ENCODE measurements around the gene MFAP3L.
"Not testable (repeated sequence)": the region's sequence is repeated elsewhere in the genome, so short reads cannot be mapped to it uniquely, and the experiment has no call there.

MFAP3L gene

DNA sequence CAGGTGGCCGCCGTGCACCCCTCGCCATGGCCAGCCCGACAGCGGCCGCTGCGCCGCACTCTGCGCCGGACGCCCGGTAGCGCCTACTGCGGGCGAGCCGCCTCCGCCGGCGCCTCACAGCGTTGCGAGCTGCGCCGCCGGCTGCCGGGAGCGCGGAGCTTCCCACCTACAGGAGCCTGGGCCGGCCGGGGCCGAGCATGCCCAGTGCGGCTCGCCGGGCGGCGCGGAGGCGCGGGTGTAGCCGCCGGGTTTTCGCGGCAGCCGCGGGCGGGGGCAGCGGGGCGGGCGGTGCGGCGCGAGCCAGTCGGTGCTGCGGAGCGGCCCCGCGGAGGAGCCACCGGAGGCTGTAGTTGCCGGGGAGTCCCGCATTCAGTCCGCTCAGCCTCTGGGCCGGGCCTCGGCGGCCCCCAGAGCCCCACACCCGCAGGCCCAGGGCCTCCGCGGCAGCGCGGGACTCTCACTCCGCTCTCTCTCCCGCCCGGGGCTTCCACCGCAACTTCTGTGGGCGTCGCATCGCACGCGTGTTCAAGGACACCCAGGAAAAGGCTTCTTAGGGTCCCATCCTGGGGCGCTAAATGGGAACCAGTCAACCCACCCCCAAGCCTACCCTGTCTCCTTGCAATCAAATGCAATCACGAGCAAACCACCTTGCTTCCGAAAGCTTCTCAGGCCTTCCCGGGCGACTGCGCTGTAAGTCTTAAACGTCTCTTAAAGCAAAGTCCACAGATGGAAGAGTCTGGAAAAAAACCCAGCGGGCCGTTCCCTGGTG lies at the start of gene MFAP3L:
MFAP3L (minus strand) TSS at position 143 of the 769 bp plus-strand sequence. CDS start 20,518 bp downstream, outside the sequence.
- peak; percentile 81 for DNase-seq

DNA sequence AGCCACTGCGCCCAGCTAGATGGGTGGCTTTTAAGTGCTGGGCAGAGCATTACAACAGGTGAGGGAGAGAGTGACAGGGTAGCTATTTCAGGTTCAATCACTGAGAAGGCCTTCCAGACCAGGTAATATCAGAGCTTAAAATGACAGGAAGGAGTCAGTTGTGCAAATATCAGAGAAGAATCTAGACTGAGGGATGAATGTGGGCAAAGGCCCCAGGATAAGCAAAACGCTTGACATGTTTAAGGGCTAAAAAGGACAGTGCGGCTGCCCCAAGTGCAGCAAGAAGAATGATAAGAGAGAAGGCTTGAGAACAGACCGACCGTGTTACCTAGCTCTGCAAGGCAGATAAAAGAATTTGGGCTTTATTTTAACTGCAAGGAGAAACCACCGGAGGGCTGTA lies 45.0 kb upstream of the MFAP3L start:
- no peak for DNase-seq

DNA sequence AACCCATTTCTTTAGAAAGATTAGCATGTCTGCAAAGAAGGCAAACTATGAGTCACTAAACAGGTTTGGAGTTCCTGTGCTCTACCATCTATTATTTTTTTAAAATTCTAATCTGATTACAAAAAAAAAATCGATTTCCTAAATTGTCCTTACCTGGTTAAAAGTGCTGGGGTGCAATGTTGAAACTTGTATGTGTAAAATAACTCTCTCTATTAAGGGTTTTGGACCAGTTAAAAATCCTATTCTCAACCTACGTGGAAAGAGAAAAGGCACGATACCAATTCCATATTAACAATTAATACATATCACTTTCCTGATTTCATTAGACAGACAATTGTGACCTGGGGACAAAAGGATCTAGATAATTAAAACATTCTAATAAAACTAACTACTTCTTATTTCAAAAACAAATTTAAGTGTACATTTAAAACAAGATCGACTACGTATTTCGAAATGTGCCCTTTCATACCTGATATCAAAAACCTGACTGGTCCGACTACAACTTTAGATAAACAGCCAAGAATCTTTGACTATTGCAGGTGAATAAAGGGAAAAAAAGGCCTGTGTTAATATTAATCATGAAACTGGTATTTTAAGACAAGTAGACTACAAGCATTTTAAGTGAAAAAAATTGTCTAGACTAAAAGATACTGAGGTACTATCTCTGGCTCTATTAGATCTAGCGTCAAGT lies 42.4 kb upstream of the MFAP3L start:
- no peak for DNase-seq

DNA sequence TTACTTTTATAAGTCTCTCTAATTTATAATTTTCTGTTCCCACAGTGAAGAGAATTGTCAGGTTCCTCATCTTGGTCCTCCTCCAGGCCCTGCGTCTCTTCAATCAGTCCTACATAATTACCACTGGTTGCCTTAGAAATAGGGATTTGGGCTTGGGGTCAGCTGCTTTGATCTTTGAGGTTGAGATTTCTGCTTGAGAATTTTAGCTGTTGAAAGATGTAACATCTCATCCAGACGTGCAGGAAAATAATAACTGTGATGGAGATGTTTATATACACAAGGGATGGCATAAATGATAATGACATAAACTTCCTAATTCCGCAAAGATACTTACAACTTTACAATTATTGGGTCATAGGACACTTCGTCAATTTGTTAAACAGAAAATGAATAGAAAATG lies 33.2 kb upstream of the MFAP3L start:
- DNase-seq: no peak

DNA sequence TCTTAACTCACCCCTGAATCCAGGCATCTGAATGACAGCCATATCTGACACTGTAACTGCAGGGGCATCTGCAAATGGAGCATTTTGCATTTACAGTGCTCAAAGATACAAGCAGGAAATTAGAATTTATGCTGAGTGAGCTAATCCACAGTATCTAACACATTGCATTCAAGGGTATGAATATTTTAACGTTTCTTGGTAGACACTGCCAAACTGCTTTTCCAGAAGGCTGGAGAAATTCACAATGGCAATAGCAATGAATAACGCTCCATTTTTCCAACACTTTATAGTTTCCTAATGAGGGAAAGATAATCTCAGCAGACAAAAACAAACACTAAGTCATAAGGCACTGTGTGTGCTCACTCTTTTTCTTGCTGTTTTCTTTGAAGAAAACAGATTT lies 32.6 kb upstream of the MFAP3L start:
- no peak for DNase-seq

DNA sequence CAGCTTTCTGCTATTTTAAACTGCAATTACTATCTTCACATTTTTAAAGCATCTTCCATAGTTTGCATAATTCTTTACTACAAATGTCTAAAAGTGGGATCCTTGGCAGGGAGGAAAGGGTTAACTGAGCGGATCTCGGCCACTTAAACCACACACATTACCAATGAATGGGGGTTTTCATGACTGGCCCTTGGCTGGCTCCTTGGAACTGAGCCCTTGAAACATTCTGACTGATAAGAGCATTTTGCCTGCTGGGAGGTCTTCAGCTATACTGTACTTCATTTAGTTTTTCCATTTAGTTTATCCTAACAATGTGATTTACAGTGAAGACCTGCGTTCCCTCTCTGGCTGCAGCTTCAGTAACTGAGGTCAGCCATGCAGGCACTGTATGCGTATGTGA lies 31.7 kb upstream of the MFAP3L start:
- no peak for DNase-seq

DNA sequence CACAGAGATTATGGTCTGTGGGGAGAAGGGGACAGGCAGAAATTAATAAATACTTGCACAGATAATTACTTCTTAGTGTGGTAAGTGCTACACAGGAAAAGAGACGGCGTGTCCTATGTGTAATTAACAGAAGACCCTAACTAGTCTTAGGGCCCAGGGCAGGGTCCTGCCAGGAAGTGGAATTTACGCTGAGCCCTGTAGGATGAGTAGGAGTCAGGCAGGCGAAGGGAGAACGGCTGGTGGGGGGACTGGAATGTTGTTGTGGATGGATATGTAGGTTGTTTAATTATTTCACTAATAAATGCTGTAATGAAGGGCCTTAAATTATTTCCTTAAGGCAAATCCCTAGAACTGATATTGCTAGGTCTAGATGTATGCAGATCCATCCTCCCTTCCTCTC lies 26.7 kb upstream of the MFAP3L start:
- no peak for DNase-seq

DNA sequence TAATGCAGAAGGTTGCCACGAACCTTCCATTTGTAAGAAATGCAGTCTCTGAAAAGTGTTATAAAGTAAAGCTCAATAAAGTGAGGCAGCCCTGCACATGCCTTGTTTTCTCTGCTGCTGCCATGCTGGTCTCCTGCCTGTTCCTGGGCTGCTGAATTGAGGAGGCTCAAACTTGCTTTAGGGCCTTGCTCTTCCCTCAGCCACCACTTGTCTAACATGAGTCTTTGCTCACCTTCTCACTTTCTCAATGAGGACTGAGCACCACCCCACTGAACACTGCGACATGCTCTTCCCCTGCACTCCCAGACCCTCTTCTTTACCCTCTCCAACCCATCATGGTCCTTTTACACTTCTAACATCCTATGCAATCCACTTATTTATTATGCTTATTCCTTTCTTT lies 25.2 kb upstream of the MFAP3L start:
- no peak for DNase-seq

DNA sequence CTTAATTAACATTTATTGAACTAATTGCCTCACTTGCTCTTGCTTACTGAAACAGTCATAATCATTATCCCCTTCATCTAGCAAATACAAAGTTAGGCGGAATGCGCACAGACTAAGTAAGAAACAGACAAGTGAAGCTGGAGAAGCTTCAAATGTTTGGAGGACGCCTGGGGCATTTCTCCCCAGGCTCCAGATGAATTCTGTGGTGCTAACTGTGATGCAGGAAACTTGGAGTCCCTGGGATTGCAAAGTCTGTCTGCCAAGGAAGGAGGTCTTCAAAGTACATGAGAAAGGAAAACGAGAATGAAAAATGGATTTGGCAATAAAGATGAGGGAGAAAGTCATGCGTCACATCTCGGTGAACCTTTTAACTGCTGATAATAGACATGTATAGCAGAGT lies 23.6 kb upstream of the MFAP3L start:
- no peak for DNase-seq

DNA sequence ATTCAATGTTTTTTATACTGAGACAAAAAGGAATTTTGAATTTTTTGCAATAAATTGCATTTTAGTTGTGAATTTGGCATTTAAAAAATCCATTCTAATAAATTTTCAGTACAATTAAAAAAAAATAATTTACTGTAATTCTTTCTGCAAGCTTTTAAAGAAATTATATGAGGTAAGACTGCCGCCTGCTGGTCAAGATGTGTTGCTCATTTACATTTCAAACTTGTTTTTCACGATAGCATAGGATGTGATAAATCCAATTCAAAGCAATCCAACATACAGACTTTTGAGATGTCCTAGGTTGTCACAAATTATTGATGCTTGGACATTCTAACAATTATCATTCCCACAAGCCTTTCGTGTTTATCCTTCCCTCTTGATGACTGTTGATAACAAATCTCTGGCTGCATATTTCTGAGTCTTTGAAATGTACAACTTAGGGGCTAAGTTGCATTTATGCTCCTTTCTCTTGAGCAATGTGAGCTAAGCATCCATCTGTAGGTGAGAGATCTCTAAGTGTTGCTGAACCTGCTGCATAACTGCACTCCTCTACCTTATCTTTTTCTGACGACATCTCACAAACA lies 21.7 kb upstream of the MFAP3L start:
- DNase-seq: no peak

DNA sequence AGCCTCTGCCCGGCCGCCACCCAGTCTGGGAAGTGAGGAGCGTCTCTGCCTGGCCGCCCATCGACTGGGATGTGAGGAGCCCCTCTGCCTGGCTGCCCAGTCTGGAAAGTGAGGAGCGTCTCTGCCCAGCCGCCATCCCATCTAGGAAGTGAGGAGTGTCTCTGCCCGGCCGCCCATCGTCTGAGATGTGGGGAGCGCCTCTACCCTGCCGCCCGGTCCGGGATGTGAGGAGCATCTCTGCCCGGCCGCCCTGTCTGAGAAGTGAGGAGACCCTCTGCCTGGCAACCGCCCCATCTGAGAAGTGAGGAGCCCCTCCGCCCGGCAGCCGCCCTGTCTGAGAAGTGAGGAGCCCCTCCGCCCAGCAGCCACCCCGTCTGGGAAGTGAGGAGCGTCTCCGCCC lies 20.0 kb upstream of the MFAP3L start:
- DNase-seq: not testable (repeated sequence)

DNA sequence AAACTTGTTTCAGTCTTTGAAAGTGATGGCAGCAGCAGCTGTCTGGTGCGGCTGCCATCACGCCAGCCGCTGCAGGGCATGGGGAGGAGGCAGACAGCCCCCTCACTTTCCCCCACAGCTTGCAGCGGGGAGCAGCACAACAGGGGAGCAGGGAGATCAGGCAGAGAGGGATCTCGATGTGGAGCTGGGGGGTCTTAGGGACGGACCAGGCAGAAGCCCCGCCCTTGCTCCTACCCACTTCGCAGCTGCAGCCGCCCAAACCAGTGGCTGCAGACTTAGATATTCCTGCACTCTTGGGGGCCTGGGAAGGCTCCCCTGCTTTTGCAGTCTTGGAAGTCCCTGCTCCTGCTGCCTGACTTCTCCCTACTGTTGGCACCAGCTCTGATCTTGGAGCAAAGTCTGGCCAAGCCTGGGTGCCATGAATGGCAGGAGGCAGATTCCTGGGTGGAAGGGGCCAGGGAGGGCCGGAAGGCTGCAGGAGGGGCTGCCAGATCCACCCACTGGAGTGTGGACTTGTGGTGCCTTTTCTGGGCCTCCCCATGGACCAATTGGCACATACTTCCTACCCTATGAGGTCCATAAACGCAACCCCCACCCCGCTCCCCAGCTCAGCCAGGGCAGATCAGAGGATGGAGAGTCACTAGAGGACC lies 14.0 kb upstream of the MFAP3L start:
- no peak for DNase-seq

DNA sequence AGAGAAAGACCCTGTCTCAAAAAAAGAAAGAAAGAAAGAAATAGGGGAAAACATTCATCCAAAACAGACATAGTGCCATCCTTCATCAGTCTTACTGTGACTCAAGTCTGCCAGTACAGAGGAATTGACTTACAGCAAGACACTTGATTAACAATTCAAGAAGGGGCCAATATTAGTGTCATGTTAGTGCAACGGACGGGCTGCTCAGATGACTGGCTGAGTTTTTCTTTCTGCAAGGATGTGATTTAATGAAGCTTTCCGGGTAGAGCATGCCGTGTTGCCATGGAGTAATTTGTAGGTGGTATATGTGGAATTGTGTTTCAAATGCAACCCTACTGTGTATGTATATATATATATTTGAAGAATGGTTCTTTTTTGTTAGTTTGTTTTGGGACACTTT lies 12.6 kb upstream of the MFAP3L start:
- no peak for DNase-seq

DNA sequence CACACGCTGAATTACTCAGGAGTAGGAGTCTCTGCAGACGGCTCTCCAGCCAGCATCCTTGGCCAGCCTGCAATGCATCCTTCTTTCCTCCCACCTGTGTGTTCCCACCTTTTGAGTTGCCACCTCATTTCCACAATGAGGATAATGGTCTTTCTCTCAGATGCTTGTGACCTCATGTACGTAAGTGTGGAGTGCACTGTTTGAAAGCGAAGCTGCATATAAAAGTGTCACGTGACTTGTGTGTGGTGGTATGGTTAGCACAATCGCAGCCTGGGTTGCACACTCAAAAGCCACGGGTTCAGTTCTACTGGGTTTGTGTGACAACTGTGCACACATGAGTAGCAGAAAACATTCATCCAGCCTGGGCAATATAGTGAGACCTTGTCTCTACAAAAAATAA lies 12.0 kb upstream of the MFAP3L start:
- DNase-seq: no peak

DNA sequence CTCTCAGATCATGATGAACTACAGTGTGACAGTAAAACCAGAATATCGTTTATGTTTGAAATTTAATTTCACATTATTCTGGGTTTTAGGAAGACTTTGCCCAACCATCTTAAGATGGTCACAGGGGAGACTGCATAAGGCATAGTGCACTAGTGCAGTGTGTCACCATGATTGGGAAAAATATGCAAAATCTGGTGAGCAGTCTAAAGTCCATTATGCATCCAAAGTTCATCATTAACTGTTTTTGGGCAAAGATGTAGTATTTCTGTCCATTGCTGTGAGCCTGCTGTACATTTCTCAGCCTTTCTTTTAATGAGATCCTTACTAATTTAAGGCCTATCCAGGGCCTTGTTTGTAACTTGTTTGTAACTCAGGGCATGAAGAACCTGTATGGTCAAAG lies 11.3 kb upstream of the MFAP3L start:
- no peak for DNase-seq

DNA sequence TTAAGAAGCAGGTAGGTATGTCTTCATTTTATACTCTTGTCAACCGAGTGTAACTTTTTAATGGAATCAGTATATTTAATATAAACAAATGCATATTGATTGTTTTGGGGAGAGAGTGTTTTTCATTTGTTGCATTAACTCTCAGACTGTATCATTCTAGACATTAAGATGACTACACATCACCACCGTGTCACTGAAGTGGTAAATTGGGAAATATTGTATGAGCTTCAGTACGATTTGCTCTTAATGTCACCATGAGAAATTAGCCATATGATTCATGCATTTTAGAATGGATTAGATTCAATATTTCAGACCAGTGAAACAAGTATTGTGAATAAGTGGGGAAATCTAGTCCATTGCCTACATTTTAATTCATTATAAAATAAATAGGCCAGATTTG lies 9.7 kb upstream of the MFAP3L start:
- no peak for DNase-seq

DNA sequence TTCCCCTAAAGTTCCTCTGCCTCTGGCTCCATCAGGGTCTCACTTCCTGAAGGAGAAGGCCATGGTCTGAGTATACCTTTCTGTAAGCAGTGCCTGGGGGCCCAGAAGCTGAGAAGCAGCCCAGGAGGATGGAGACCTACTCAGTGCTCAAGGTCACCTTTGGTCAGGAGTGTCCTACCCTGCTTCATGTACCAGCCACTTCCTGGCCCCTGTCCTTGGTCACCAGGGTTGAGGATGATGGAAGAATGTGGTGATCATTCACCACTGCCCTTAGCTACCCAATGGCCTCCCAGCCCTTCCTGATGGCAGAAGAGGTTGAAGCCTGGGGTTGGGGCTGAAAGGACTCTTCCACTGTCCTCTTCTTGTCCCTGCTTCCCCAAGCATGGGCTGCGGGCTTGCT lies 9.0 kb upstream of the MFAP3L start:
- no peak for DNase-seq

DNA sequence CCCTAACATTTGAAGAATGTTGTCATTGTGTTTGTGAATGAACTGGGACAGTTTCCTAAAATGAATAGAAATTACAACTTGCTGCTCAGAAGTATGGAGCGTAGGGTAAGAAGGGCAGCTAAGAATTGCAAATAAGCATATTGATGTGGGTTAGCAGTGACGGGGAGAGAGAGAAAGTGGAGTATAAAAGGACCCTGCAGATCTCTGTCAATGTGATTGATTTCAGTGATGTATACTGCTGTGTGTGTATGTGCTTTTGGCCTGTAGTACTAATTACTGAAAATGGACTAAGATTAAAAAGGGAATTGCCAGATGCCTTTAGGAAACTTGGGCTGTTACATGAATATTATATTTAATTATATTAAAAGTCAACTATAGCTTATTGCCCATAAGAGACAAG lies 7.8 kb upstream of the MFAP3L start:
- DNase-seq: no peak

DNA sequence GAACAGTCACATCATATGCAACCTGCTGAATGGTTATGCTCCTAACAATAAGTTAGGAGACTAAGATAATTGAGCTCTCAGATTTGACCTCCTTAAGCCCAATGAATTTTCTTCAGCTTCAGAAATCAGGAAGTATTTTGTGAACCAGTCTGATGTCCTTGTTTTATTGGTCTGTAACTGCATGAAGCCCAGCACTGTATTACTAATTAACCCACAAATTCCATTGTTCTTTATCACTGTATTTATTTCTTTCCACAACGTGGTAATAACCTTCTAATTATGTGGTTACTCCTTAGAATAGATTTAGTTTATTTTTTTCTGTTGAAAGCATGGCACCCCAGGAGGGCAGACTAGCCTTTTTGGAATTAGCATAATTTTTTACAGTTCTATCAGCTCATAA lies 3.9 kb upstream of the MFAP3L start:
- DNase-seq: no peak

DNA sequence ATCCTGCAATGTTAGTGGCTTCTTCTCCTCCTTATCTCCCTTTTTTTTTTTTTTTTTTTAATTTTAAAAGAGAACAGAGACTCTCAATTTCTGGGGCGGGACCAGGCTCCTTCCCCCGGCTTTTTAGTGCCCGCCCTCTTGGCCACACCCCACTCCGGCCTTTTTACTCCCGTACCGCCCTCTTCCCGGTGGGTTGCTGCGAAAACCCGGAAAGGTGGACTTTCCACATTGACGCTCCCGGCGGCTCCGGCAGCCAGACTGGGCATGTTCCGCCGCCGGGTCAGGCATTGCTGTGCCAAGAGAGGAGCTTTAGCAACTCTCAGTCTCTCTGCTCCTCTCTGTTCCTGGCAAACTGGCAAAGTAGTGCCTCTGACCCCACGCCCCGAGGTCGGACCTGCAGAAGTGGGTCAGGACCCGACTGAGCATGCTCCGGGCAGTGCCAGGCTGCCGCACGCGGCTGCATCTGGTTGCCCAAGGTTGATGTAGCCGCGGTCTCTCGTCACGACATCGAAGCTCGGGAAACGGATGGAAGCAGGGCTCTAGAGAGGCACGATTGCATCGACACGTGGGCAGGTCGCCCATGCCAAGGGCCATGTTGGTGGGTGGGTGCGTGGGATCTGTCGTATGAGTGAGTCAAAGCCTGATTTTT lies 1.1 kb upstream of the MFAP3L start:
- DNase-seq: peak; percentile 80

DNA sequence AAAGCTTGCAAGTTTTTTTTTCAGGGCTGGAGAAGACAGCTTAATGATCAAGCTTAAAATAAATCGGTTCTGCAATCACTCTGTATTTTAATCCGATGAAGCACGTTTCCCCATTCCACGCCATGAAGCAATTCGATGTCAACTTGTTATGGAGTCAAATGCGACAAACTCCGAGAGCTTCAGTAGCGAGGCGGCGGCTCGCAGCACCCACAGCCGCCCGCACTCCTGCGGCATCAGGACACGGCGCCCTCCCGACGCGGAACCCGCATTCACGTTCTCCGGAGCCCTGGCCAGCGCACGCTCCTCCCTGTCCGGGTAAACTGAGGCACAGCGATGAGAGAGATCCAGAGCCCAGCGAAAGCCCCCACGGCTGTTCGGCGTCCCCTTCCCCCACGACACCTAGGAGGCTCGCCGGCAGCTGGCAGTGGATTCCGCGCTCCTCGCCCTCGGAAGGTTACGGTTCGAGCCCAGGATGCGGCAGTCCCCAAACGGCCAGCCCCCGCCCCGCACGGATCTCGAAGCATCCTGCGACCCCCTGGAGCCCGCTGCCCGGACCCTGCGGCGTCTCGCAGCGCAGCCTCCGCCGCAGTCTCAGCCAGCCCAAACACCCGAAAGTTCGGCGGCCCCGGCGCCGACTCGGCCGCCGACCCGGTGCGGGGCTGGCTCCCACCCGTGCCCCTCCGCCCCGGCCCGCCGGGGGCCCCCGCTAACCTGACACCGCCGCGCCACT lies 507 bp downstream of the MFAP3L start:
- no peak for DNase-seq

DNA sequence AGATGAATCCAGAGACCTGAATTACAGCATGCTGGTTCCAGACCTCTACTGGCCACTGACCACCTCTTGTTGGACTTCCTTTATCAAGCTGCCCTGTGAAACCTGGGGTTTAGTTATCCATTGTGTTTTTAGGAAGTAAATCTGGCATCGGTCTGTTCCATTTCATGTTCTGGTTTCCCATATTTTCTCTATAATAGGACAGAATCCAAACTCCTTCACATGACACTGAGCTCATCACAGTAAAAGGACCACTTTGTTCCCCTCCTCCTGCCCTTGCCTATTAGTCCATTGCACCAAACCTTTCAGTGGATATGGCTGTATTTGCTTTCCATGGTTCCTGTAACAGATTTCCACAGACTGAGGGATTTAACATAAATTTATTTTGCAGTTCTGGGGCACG lies 4.0 kb downstream of the MFAP3L start:
- no peak for DNase-seq

DNA sequence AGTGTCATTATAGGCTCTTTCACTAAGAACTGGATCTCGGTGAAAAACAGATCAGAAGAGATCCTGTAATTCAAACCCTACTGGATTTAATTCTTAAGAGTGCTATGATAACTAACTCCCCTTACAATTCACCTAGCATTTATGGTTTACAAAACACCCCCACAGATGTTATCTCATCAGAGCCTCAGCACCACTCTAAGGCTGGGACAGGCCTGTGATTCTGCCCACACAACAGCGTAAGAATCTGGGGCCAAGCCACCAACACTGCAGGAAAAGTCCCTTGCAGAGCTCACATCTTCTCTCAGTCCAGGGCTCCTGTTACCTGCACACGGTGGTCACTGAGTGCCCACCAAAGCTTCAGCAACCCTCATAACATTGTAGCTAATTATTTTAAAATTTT lies 8.9 kb downstream of the MFAP3L start:
- no peak for DNase-seq
